Measurements from ENCODE around the gene KRT23. TPM values are rescaled to one million over a fixed set of nuclear protein-coding genes. Genes with fewer than 3 reads are reported as not detected.

KRT23 gene
- total RNA-seq, 1 experiment from 2014 or later, result not detected

- Histone ChIP-seq H3K36me3 (replicated peaks; ENCODE audit: control insufficient read depth, insufficient read depth, low read length) (no peaks in the 10 kb centered on the region), H3K27me3 (ENCODE audit: control insufficient read depth, insufficient read depth, low read length) (no peaks in the 10 kb centered on the region), H3K4me3 (ENCODE audit: insufficient read depth, low read depth, low read length) (no peak overlapping the region)
- no peak for DNase-seq
These were observed 20.9 kb upstream of the KRT23 start for GRCh38 chr17:40958086-40958953.

GRCh38 chr17:40956401-40957254 is 19.2 kb upstream of the KRT23 start:
- no peaks in the 10 kb centered on the region for H3K27me3 ChIP-seq (ENCODE audit: control insufficient read depth, insufficient read depth, low read length)
- no peak overlapping the region for H3K4me3 ChIP-seq (ENCODE audit: insufficient read depth, low read depth, low read length)
- no peak for DNase-seq
- H3K36me3 ChIP-seq (replicated peaks; ENCODE audit: control insufficient read depth, insufficient read depth, low read length), result no peaks in the 10 kb centered on the region

GRCh38 chr17:40953881-40954280 is 16.4 kb upstream of the KRT23 start:
- DNase-seq, result no peak
- Histone ChIP-seq H3K4me3 (ENCODE audit: insufficient read depth, low read depth, low read length) (no peak overlapping the region), H3K27me3 (ENCODE audit: control insufficient read depth, insufficient read depth, low read length) (no peaks in the 10 kb centered on the region), H3K36me3 (replicated peaks; ENCODE audit: control insufficient read depth, insufficient read depth, low read length) (no peaks in the 10 kb centered on the region)

- DNase-seq, result no peak
- Histone ChIP-seq H3K27me3 (ENCODE audit: control insufficient read depth, insufficient read depth, low read length) (no peaks in the 10 kb centered on the region), H3K36me3 (replicated peaks; ENCODE audit: control insufficient read depth, insufficient read depth, low read length) (no peaks in the 10 kb centered on the region), H3K4me3 (ENCODE audit: insufficient read depth, low read depth, low read length) (no peak overlapping the region)
These were observed 15.2 kb upstream of the KRT23 start for GRCh38 chr17:40952661-40953060.

DNA sequence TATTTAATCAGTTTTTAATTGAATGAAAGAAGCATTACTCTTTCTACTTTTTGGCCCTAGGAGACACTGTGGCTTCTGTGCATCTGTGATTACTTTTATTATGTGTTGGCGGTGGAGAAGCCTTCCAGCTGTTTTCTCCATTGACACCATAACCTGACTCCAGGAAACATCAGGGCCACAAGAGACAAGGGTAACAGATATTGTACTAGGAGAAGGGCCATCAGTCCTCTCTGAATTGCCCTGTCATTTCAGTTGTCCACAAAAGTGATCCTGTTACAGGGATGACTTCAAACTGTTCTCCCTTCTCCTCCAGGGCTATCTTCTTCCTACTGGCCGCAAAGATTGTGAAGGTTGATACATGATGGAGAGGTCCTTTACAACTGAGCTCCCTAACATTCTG is 14.7 kb upstream of the KRT23 start:
- Histone ChIP-seq H3K4me3 (ENCODE audit: insufficient read depth, low read depth, low read length) (no peak overlapping the region), H3K36me3 (replicated peaks; ENCODE audit: control insufficient read depth, insufficient read depth, low read length) (no peaks in the 10 kb centered on the region), H3K27me3 (ENCODE audit: control insufficient read depth, insufficient read depth, low read length) (no peaks in the 10 kb centered on the region)
- DNase-seq, result no peak

DNA sequence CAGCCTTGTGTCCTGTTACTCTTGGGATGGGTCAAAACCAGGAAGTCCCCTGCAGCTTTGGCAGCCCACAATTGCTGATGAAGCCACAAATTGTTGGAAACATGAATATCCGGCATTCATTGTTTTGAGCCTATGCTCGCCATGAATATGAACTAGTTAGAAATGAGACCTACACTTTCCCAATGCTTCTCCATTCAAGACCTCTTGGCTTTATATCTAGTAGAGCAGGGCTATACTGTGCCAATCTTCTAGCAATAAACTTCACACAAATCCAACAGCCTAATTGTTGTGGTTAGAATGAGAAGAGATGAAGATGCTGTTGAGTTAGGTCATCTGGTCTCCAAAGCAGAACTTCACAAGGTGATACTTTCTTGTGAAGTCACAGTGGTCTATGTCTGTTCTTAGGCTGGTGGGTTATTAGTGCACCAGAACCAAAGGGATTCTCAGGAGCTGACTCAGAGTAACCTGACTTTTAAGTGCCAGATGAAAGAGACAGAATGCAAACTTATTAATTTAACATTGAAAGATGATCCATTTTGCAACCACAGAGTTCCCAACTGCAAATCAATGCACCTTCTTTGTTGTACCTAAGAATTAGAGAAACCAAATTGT is 13.7 kb upstream of the KRT23 start:
- Histone ChIP-seq H3K27me3 (ENCODE audit: control insufficient read depth, insufficient read depth, low read length) (no peaks in the 10 kb centered on the region), H3K4me3 (ENCODE audit: insufficient read depth, low read depth, low read length) (no peak overlapping the region), H3K36me3 (replicated peaks; ENCODE audit: control insufficient read depth, insufficient read depth, low read length) (no peaks in the 10 kb centered on the region)
- DNase-seq, result no peak

DNA sequence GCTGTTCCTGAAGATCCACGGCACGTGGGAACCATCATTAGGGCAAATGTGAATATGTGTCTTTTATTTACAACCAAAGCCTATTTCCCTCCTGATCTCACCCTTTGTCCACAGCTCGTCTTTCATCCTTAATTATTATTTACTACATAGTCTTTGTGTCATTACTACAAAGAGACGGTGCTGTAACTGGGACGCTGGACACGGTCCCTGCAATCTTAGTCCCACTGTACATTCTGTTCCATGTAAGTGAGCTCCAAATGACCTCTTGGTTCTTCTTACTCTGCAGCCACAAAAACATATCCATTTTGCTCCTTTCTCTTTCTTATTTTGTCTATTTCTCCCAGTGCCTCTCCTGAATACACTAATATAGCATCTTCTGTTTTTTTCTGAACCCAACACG is 12.7 kb upstream of the KRT23 start:
- no peak for DNase-seq
- no peaks in the 10 kb centered on the region for H3K27me3 ChIP-seq (ENCODE audit: control insufficient read depth, insufficient read depth, low read length)
- no peak overlapping the region for H3K4me3 ChIP-seq (ENCODE audit: insufficient read depth, low read depth, low read length)
- H3K36me3 ChIP-seq (replicated peaks; ENCODE audit: control insufficient read depth, insufficient read depth, low read length), result no peaks in the 10 kb centered on the region

GRCh38 chr17:40949418-40949817 is 12.0 kb upstream of the KRT23 start:
- no peak overlapping the region for H3K4me3 ChIP-seq (ENCODE audit: insufficient read depth, low read depth, low read length)
- no peaks in the 10 kb centered on the region for H3K27me3 ChIP-seq (ENCODE audit: control insufficient read depth, insufficient read depth, low read length)
- no peaks in the 10 kb centered on the region for H3K36me3 ChIP-seq (replicated peaks; ENCODE audit: control insufficient read depth, insufficient read depth, low read length)
- DNase-seq, result no peak

- no peaks in the 10 kb centered on the region for H3K36me3 ChIP-seq (replicated peaks; ENCODE audit: control insufficient read depth, insufficient read depth, low read length)
- no peak for DNase-seq
- H3K27me3 ChIP-seq (ENCODE audit: control insufficient read depth, insufficient read depth, low read length), result no peaks in the 10 kb centered on the region
- no peak overlapping the region for H3K4me3 ChIP-seq (ENCODE audit: insufficient read depth, low read depth, low read length)
These were observed 10.5 kb upstream of the KRT23 start for GRCh38 chr17:40947929-40948328.

GRCh38 chr17:40945414-40945813 is 8.0 kb upstream of the KRT23 start:
- no peaks in the 10 kb centered on the region for H3K36me3 ChIP-seq (replicated peaks; ENCODE audit: control insufficient read depth, insufficient read depth, low read length)
- H3K27me3 ChIP-seq (ENCODE audit: control insufficient read depth, insufficient read depth, low read length), result no peaks in the 10 kb centered on the region
- H3K4me3 ChIP-seq (ENCODE audit: insufficient read depth, low read depth, low read length), result no peak overlapping the region
- DNase-seq, result no peak

DNA sequence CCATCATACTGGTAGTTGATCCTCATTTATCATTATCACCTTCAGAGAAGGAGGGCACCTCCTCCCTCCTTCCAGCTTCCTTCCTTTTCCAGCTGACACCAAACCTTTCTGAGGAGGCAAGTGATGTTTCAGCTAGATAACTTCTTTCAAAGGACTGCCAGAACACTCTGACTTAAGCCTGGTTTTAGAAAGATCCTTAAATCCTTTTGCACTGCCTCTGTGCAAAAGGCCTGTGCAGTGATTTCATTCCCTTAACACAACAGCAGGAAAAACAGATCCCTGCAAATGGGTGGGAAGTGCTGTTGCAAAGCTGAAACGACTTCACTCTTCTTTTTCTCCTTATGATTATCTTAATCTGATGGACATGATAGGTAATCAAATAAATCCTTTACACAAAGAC is 7.1 kb upstream of the KRT23 start:
- no peaks in the 10 kb centered on the region for H3K36me3 ChIP-seq (replicated peaks; ENCODE audit: control insufficient read depth, insufficient read depth, low read length)
- no peak for DNase-seq
- no peak overlapping the region for H3K4me3 ChIP-seq (ENCODE audit: insufficient read depth, low read depth, low read length)
- no peaks in the 10 kb centered on the region for H3K27me3 ChIP-seq (ENCODE audit: control insufficient read depth, insufficient read depth, low read length)

DNA sequence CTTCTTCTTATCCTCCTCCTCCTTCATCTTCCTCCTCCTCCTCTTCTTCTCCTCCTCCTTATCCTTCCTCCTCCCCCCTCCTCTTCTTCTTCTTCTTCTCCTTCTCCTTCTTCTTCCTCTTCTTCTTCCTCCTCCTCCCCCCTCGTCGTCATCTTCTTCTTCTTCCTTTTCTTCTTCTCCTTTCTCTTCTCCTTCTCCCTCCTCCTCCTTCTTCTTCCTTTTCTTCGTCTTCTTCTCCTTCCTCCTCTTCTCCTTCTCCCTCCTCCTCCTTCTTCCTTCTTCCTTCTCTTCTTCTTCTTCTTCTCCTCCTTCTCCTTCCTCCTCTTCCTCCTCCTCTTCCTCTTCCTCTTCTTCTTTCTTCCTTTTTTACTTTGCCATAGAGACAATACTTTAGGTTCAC is 5.1 kb upstream of the KRT23 start:
- H3K4me3 ChIP-seq (ENCODE audit: insufficient read depth, low read depth, low read length), result no peak overlapping the region

DNA sequence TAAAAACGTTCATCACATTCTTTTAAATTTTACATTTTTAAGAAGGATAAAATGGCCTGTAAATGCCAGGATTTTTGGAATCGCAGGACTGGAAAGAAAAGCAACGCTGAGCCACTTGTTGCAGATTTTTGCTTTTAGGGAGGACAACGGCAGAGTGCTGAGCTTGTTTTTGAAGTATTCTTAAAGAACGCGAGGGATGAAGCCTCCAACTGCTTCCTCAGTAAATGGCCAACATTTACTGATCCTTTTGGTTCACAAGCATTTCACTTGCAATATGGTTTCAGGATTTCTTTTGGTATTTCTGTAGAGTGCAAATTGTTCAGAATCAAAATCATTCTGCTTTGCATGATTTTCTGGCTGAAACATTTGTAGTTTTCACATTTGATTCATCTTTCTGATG is 2.8 kb upstream of the KRT23 start:
- DNase-seq, result no peak
- Histone ChIP-seq H3K36me3 (replicated peaks; ENCODE audit: control insufficient read depth, insufficient read depth, low read length) (no peaks in the 10 kb centered on the region), H3K27me3 (ENCODE audit: control insufficient read depth, insufficient read depth, low read length) (no peaks in the 10 kb centered on the region), H3K4me3 (ENCODE audit: insufficient read depth, low read depth, low read length) (no peak overlapping the region)

More for the DNA sequence above, 5.1 kb upstream of the KRT23 start:
- Histone ChIP-seq H3K36me3 (replicated peaks; ENCODE audit: control insufficient read depth, insufficient read depth, low read length) (no peaks in the 10 kb centered on the region), H3K27me3 (ENCODE audit: control insufficient read depth, insufficient read depth, low read length) (no peaks in the 10 kb centered on the region)
- no peak for DNase-seq

- no peak for DNase-seq
- no peak overlapping the region for H3K4me3 ChIP-seq (ENCODE audit: insufficient read depth, low read depth, low read length)
- H3K27me3 ChIP-seq (ENCODE audit: control insufficient read depth, insufficient read depth, low read length), result no peaks in the 10 kb centered on the region
- H3K36me3 ChIP-seq (replicated peaks; ENCODE audit: control insufficient read depth, insufficient read depth, low read length), result no peaks in the 10 kb centered on the region
These were observed 1.5 kb upstream of the KRT23 start for GRCh38 chr17:40938981-40939380.

- no peak overlapping the region for H3K4me3 ChIP-seq (ENCODE audit: insufficient read depth, low read depth, low read length)
- DNase-seq, result peak; percentile 57
- no peaks in the 10 kb centered on the region for H3K27me3 ChIP-seq (ENCODE audit: control insufficient read depth, insufficient read depth, low read length)
- no peaks in the 10 kb centered on the region for H3K36me3 ChIP-seq (replicated peaks; ENCODE audit: control insufficient read depth, insufficient read depth, low read length)
These were observed 470 bp downstream of the KRT23 start for GRCh38 chr17:40936976-40937375.

Data from H7 (cell line).